CD4-positive, alpha-beta T cell treated with Interleukin-4 for 1 hour (primary cell): Measurements from ENCODE around the gene MYH7B.

ENCODE experiments used
- DNase-seq, 2 donors: peaks; one replicate each; pipeline ENCODE4 v3.0.0-alpha.2; 2020 to 2022

MYH7B gene

GRCh38 chr20:34945315-34946077 is 10.2 kb upstream of the MYH7B start:
- DNase-seq: no peak

- DNase-seq: no peak
Measured at GRCh38 chr20:34946661-34947060, 9.0 kb upstream of the MYH7B start.

GRCh38 chr20:34947336-34947735 is 8.3 kb upstream of the MYH7B start:
- no peak for DNase-seq

GRCh38 chr20:34948030-34948429 is 7.6 kb upstream of the MYH7B start:
- DNase-seq: no peak

- DNase-seq: no peak
Measured at GRCh38 chr20:34949120-34949519, 6.5 kb upstream of the MYH7B start.

GRCh38 chr20:34951252-34951651 is 4.4 kb upstream of the MYH7B start:
- no peak for DNase-seq

GRCh38 chr20:34951652-34952051 is 4.0 kb upstream of the MYH7B start:
- no peak for DNase-seq

GRCh38 chr20:34952671-34953070 is 3.0 kb upstream of the MYH7B start:
- no peak for DNase-seq

GRCh38 chr20:34953960-34954359 is 1.7 kb upstream of the MYH7B start:
- DNase-seq: no peak

- no peak for DNase-seq
Measured at GRCh38 chr20:34954904-34955230, 801 bp upstream of the MYH7B start.

GRCh38 chr20:34956041-34956458 is 382 bp downstream of the MYH7B start:
- no peak for DNase-seq

GRCh38 chr20:34956751-34957472 is 1.2 kb downstream of the MYH7B start:
- DNase-seq: no peak

GRCh38 chr20:34964486-34964885 is 8.8 kb downstream of the MYH7B start:
- no peak for DNase-seq

GRCh38 chr20:34965051-34965450 is 9.4 kb downstream of the MYH7B start:
- DNase-seq: no peak

GRCh38 chr20:34967421-34967820 is 11.8 kb downstream of the MYH7B start:
- no peak for DNase-seq

- no peak for DNase-seq
Measured at GRCh38 chr20:34968042-34968775, 12.5 kb downstream of the MYH7B start.

GRCh38 chr20:34970193-34970840 is 14.6 kb downstream of the MYH7B start:
- DNase-seq: no peak

- no peak for DNase-seq
Measured at GRCh38 chr20:34970846-34971560, 15.3 kb downstream of the MYH7B start.

GRCh38 chr20:34971561-34972235 is 16.0 kb downstream of the MYH7B start:
- DNase-seq: no peak

GRCh38 chr20:34974246-34974645 is 18.6 kb downstream of the MYH7B start:
- DNase-seq: no peak

- DNase-seq: no peak
Measured at GRCh38 chr20:34976286-34976685, 20.6 kb downstream of the MYH7B start.
